Fibroblast of lung (primary cell): ENCODE measurements around the gene MEGF6. TPM values are rescaled to one million over a fixed set of nuclear protein-coding genes. Genes with fewer than 3 reads are reported as not detected.
"Not testable (repeated sequence)": the region's sequence is repeated elsewhere in the genome, so short reads cannot be mapped to it uniquely, and the experiment has no call there.

Experiments
- DNase-seq, 2 donors: peaks; one replicate each; pipeline versions ENCODE4 v3.0.0 to v3.0.0-alpha.2; 2010; ENCODE audit warnings: low read depth in 2 of 2
- H2AFZ ChIP-seq: 2 replicates; pipeline ENCODE4 v1.5.1; 2012; ENCODE audit warnings: low read length, control low read depth, inconsistent platforms
- H3K27ac ChIP-seq: 2 replicates; pipeline ENCODE4 v1.5.1; 2011; ENCODE audit warnings: low read length, control low read depth; ENCODE audit not compliant: insufficient read depth
- H3K27me3 ChIP-seq: 2 replicates; pipeline ENCODE4 v1.5.1; 2011; ENCODE audit warnings: mild to moderate bottlenecking, low read length; ENCODE audit not compliant: control insufficient read depth, insufficient read depth
- H3K36me3 ChIP-seq: 2 replicates; pipeline ENCODE4 v1.5.1; 2011; ENCODE audit warnings: low read length; ENCODE audit not compliant: control insufficient read depth, insufficient read depth
- H3K4me1 ChIP-seq: 2 replicates; pipeline ENCODE4 v1.5.1; 2011; ENCODE audit warnings: low read length; ENCODE audit not compliant: control insufficient read depth, insufficient read depth; ENCODE audit errors: extremely low read depth
- H3K4me2 ChIP-seq: 2 replicates; pipeline ENCODE4 v1.5.1; 2011; ENCODE audit warnings: low read length, control low read depth; ENCODE audit not compliant: insufficient read depth; ENCODE audit errors: extremely low read depth
- H3K4me3 ChIP-seq, 4 experiments: fragments of 200-600 bp in 1 of 4; sonication (generic) in 1 of 4; replicated peaks in 1 of 4; 2 replicates each; pipeline ENCODE4 v1.5.1; 2011 to 2016; ENCODE audit warnings: low read length in 4 of 4, low read depth in 3 of 4, mild to moderate bottlenecking in 3 of 4, control low read depth in 2 of 4, inconsistent platforms in 1 of 4, mixed read lengths in 1 of 4; ENCODE audit not compliant: insufficient read depth in 1 of 4; ENCODE audit errors: control extremely low read depth in 1 of 4
- H3K79me2 ChIP-seq: 2 replicates; pipeline ENCODE4 v1.5.1; 2012; ENCODE audit warnings: mild to moderate bottlenecking, low read length, inconsistent platforms; ENCODE audit not compliant: control insufficient read depth, insufficient read depth
- H3K9ac ChIP-seq: 2 replicates; pipeline ENCODE4 v1.5.1; 2011; ENCODE audit warnings: mild to moderate bottlenecking, low read length, control low read depth; ENCODE audit not compliant: insufficient read depth
- H3K9me3 ChIP-seq: 2 replicates; pipeline ENCODE4 v1.5.1; 2012; ENCODE audit warnings: low read depth, low read length; ENCODE audit not compliant: control insufficient read depth, insufficient read depth
- H4K20me1 ChIP-seq: 2 replicates; pipeline ENCODE4 v1.5.1; 2011; ENCODE audit warnings: low read length; ENCODE audit not compliant: control insufficient read depth, insufficient read depth; ENCODE audit errors: extremely low read depth
- EZH2 ChIP-seq: IDR thresholded peaks from 2 replicates; pipeline ENCODE4 v1.5.1; 2012; ENCODE audit warnings: low read length, control low read depth, mild to moderate bottlenecking; ENCODE audit errors: missing control alignments
- polyA plus RNA-seq, 2 donors: library from polyadenylated mRNA; depleted of rRNA in 1 of 2; stranded (reverse) in 1 of 2; unstranded in 1 of 2; fragments of >200 nt; gene quantifications; 2 replicates each; pipeline ENCODE4 v1.2.1, GENCODE V29; 2011 to 2012; ENCODE audit warnings: missing spikeins in 1 of 2
- total RNA-seq: library from RNA; depleted of rRNA; stranded (reverse); fragments of >200 nt; gene quantifications from 2 replicates; pipeline ENCODE4 v1.2.1, GENCODE V29; 2014
- TF ChIP-seq, protein P1 (sequence below), 2 donors: IDR thresholded peaks in 1 of 2; conservative IDR thresholded peaks in 1 of 2; 1 replicate in 1 of 2; 2 replicates in 1 of 2; pipeline ENCODE4 v1.5.1; 2011 to 2012; ENCODE audit warnings: low read length in 2 of 2, control low read depth in 1 of 2, inconsistent platforms in 1 of 2, low read depth in 1 of 2, mild to moderate bottlenecking in 1 of 2

MEGF6 gene
- total and polyA plus RNA-seq, 2 donors (not counting 1 experiment from before 2014, with no cell fraction given): 1.6 to 11.6 TPM

DNA sequence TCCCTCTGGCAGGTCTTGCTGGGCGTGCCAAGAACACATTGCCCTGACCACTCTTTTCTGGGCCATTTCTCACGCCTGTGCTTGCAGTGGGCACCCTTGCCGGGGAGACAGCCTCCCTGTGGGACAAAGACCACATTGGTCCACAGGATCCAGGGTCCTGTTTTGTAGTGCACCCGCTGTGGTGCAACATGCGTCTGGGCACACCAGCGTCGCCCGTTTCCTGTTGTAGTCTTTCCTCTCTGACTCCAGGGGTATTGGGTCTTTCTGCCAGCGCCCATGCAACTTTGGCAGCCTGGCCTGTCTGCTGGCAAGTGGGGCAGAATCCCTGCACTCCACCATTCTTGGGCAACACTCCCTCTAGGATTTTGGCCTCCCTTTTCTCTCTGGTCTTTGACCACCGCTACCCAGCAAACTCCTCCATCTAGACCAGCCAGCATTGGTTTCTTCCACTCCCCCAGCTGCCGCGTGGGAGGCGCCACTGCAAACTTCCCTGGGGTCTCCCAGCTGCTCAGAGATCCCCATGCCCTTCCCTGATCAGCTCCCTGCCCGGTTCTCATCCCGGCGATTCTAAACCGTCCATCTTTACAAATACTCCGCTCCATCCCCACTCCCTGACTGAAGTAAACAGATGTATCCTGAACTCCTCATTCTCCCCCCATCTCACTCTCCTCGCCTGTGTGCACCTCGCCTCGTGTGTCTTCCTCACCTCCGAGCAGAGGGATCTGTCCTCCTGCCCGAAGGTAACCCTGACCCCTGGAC lies 12.3 kb upstream of the MEGF6 start:
- Histone ChIP-seq H3K27ac (peak overlapping the region; percentile 70), H3K4me2 (peak overlapping the region; percentile 82), H3K4me3 (peak overlapping the region; percentile 57 to 96 (median 84)), H4K20me1 (no peaks in the 10 kb centered on the region), H3K27me3 (no peaks in the 10 kb centered on the region), H3K79me2 (peaks cover 5% of the 10 kb centered on the region), H3K9ac (peak overlapping the region; percentile 79), H3K4me1 (peaks cover 4% of the 10 kb centered on the region), H3K9me3 (no peaks in the 10 kb centered on the region), H3K36me3 (peaks cover 7% of the 10 kb centered on the region), H2AFZ (peak overlapping the region; percentile 88)
- TF ChIP-seq, protein P1, sequence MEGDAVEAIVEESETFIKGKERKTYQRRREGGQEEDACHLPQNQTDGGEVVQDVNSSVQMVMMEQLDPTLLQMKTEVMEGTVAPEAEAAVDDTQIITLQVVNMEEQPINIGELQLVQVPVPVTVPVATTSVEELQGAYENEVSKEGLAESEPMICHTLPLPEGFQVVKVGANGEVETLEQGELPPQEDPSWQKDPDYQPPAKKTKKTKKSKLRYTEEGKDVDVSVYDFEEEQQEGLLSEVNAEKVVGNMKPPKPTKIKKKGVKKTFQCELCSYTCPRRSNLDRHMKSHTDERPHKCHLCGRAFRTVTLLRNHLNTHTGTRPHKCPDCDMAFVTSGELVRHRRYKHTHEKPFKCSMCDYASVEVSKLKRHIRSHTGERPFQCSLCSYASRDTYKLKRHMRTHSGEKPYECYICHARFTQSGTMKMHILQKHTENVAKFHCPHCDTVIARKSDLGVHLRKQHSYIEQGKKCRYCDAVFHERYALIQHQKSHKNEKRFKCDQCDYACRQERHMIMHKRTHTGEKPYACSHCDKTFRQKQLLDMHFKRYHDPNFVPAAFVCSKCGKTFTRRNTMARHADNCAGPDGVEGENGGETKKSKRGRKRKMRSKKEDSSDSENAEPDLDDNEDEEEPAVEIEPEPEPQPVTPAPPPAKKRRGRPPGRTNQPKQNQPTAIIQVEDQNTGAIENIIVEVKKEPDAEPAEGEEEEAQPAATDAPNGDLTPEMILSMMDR (conservative IDR thresholded peaks at IDR 0.05 in 1 of 2, IDR thresholded peaks at IDR 0.05 in 1 of 2; ENCODE audit: low read depth in 1 of 2, low read length in 2 of 2): no peak
- no peak for TF ChIP-seq EZH2
- DNase-seq: no peak

DNA sequence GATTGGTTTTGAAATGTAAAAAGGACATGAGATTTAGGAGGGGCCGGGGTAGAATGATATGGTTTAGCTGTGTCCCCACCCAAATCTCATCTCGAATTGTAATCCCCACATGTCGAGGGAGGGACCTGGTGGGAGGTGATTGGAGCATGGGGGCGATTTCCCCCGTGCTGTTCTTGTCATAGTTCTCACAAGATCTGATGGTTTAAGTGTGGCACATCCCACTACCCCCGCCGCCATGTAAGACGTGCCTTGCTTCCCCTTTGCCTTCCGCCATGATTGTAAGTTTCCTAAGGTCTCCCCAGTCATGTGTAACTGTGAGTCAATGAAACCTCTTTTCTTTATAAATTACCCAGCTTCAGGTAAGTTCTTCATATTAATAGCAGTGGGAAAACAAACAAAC lies 10.8 kb upstream of the MEGF6 start:
- H3K9me3 ChIP-seq, H4K20me1 ChIP-seq, H3K4me2 ChIP-seq, H3K4me1 ChIP-seq, H2AFZ ChIP-seq, H3K4me3 ChIP-seq, DNase-seq, H3K79me2 ChIP-seq, H3K36me3 ChIP-seq, H3K27me3 ChIP-seq, H3K27ac ChIP-seq, H3K9ac ChIP-seq: not testable (repeated sequence)

DNA sequence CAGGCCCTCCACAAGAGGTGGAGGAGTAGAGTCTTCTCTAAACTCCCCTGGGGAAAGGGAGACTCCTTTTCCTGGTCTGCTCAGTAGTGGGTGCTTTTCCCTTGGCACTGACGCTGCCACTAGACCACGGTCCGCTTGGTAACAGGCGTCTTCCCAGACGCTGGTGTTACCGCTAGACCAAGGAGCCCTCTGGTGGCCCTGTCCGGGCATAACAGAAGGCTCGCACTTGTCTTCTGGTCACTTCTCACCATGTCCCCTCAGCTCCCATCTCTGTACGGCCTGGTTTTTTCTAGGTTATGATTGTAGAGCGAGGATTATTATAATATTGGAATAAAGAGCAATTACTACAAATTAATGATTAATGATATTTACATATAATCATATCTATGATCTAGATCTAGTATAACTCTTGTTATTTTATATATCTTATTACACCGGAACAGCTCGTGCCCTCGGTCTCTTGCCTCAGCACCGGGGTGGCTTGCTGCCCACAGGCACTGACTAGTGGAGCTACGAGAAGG lies 9.9 kb upstream of the MEGF6 start:
- TF ChIP-seq, protein P1 (conservative IDR thresholded peaks at IDR 0.05 in 1 of 2, IDR thresholded peaks at IDR 0.05 in 1 of 2; ENCODE audit: low read depth in 1 of 2, low read length in 2 of 2): peak; percentile 48 to 61

More for the DNA sequence above, 9.9 kb upstream of the MEGF6 start:
- H3K4me2 ChIP-seq, H3K36me3 ChIP-seq, H3K27ac ChIP-seq, H3K9ac ChIP-seq, H3K4me1 ChIP-seq, H3K79me2 ChIP-seq, H3K27me3 ChIP-seq, H3K9me3 ChIP-seq, H2AFZ ChIP-seq, H3K4me3 ChIP-seq, H4K20me1 ChIP-seq: not testable (repeated sequence)
- DNase-seq: peak in 1 of 2 donors; percentile 32
